Activated CD4-positive, alpha-beta T cell treated with anti-CD3 and anti-CD28 coated beads, Interleukin-2, amount 10 ng/mL, durations not matched to agents 7 days and 5 days (primary cell): ENCODE results near the gene ZNF701. TPM values are rescaled to one million over a fixed set of nuclear protein-coding genes. Genes with fewer than 3 reads are reported as not detected.
"Not testable (repeated sequence)": the region's sequence is repeated elsewhere in the genome, so short reads cannot be mapped to it uniquely, and the experiment has no call there.

Experiments used
- CTCF ChIA-PET: fragments of 350-600 bp; sonication (Branson Sonifier 250); formaldehyde crosslinking; loops from one replicate; lab custom pipeline; 2021; ENCODE audit warnings: antibody characterized with exemption; lab: Charles Lee
- POLR2A ChIA-PET: fragments of 350-600 bp; sonication (Branson Sonifier 250); formaldehyde crosslinking; loops from one replicate; lab custom pipeline; 2021; ENCODE audit warnings: antibody characterized with exemption; lab: Charles Lee
- DNase-seq: peaks from one replicate; pipeline ENCODE4 v3.0.0-alpha.2; 2020
- H3K27ac Mint-ChIP-seq: one replicate; pipeline ENCODE4 v1.8.0; 2021; ENCODE audit warnings: mild to moderate bottlenecking, moderate library complexity, mixed read lengths
- H3K27me3 Mint-ChIP-seq: one replicate; pipeline ENCODE4 v1.8.0; 2021; ENCODE audit warnings: mixed read lengths
- H3K36me3 Mint-ChIP-seq: one replicate; pipeline ENCODE4 v1.8.0; 2021; ENCODE audit warnings: low read depth, mixed read lengths
- H3K4me1 Mint-ChIP-seq: one replicate; pipeline ENCODE4 v1.8.0; 2021; ENCODE audit warnings: mixed read lengths
- H3K4me3 Mint-ChIP-seq: one replicate; pipeline ENCODE4 v1.8.0; 2021; ENCODE audit warnings: mild to moderate bottlenecking, moderate library complexity, mixed read lengths
- H3K9me3 Mint-ChIP-seq: one replicate; pipeline ENCODE4 v1.8.0; 2021; ENCODE audit warnings: mixed read lengths
- total RNA-seq, 2 experiments: library from RNA; stranded (reverse); gene quantifications; one replicate each; pipeline ENCODE4 v1.2.3, GENCODE V29; 2021

Gene ZNF701
- 10 to 100 TPM; 30.5 to 33.4 TPM for total RNA-seq

GRCh38 chr19:52570000-52570861 lies at the start of gene ZNF701:
TSS of gene ZNF701 (plus strand) at chr19:52570287. CDS start at chr19:52574148, 3,861 bp downstream.
- H3K27ac Mint-ChIP-seq, result peak within 1 kb of the TSS; percentile 94
- H3K9me3 Mint-ChIP-seq, result peaks cover 52% of the 10 kb centered on the region
- CTCF ChIA-PET, result no interaction called here
- H3K36me3 Mint-ChIP-seq, result peaks cover 78% of the 10 kb centered on the region
- H3K4me3 Mint-ChIP-seq, result peak within 1 kb of the TSS; percentile 85
- POLR2A ChIA-PET, result interaction anchor here (0.6 kb wide), 1 partner anchor 201 kb away, joined by 4 read pairs; the partner anchor contains the start of gene ZNF880
- H3K4me1 Mint-ChIP-seq, result peaks cover 32% of the 10 kb centered on the region
- no peaks in the 10 kb centered on the region for H3K27me3 Mint-ChIP-seq
- DNase-seq, result peak; percentile 94

DNA sequence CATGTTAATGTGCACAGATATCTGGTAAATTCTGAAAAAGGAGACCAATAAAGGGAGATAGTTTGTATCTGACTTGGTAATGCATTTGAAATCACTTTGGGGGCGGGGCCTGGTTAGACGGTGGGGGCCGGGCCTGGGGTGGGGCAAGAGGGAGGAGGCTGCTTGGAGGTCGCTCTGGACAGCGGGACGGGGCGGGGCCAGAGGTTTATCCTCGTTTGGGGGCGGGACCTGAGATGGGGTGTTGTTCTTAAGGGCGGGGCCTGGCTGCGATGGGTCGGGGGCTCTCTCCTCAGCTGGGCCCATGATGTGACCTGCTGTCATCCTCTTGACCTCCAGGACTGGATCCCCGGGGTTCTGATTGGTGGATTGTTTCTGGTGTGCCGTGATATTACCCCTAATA lies 47.5 kb upstream of the ZNF701 start:
- H3K27me3 Mint-ChIP-seq, result no peaks in the 10 kb centered on the region

DNA sequence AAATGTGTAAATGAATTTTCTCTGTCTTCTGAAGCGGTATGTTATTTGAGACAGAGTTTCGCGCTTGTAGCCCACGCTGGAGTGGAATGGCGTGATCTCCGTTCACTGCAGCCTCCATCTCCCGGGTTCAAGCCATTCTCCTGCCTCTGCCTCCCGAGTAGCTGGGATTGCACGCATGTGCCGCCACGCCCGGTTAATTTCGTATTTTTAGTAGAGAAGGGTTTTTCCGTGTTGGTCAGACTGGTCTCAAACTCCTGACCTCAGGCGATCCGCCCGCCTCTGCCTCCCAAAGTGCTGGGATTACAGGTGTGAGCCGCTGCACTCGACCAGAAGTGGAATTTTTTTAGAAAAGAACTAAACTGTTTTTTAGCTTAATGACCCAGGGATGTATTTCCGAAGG lies 46.0 kb upstream of the ZNF701 start:
- POLR2A ChIA-PET, result no interaction called here
- H3K27me3 Mint-ChIP-seq, result no peaks in the 10 kb centered on the region
- no peak for DNase-seq
- H3K36me3 Mint-ChIP-seq, result peaks cover 21% of the 10 kb centered on the region
- H3K4me3 Mint-ChIP-seq, result no peak overlapping the region
- CTCF ChIA-PET, result no interaction called here
- H3K4me1 Mint-ChIP-seq, result peaks cover 17% of the 10 kb centered on the region
- no peak overlapping the region for H3K27ac Mint-ChIP-seq
- peaks cover 41% of the 10 kb centered on the region for H3K9me3 Mint-ChIP-seq

More for the DNA sequence above, 47.5 kb upstream of the ZNF701 start:
- DNase-seq, result no peak
- no peak overlapping the region for H3K4me3 Mint-ChIP-seq
- no peak overlapping the region for H3K27ac Mint-ChIP-seq
- ChIA-PET POLR2A (no interaction called here), CTCF (interaction anchor here (0.6 kb wide), 1 partner anchor 8 kb away, joined by 5 read pairs; no protein-coding TSS in a partner anchor)
- peaks cover 10% of the 10 kb centered on the region for H3K4me1 Mint-ChIP-seq
- H3K36me3 Mint-ChIP-seq, result peaks cover 12% of the 10 kb centered on the region
- H3K9me3 Mint-ChIP-seq, result peaks cover 44% of the 10 kb centered on the region

- no peaks in the 10 kb centered on the region for H3K27me3 Mint-ChIP-seq
These were observed 42.7 kb upstream of the ZNF701 start, which contains the start of gene ZNF808 for GRCh38 chr19:52527134-52527955. TSS of gene ZNF808 (plus strand) at chr19:52527668. CDS start at chr19:52543285, 15,617 bp downstream.

GRCh38 chr19:52527956-52528351 lies 42.1 kb upstream of the ZNF701 start:
- H3K36me3 Mint-ChIP-seq, result peaks cover 45% of the 10 kb centered on the region
- ChIA-PET POLR2A (no interaction called here), CTCF (no interaction called here)
- peak overlapping the region; percentile 96 for H3K27ac Mint-ChIP-seq
- no peaks in the 10 kb centered on the region for H3K27me3 Mint-ChIP-seq
- H3K4me1 Mint-ChIP-seq, result peaks cover 27% of the 10 kb centered on the region
- H3K9me3 Mint-ChIP-seq, result peaks cover 15% of the 10 kb centered on the region
- no peak for DNase-seq
- peak overlapping the region; percentile 99 for H3K4me3 Mint-ChIP-seq

More at GRCh38 chr19:52527134-52527955, 42.7 kb upstream of the ZNF701 start, which contains the start of gene ZNF808:
- peaks cover 19% of the 10 kb centered on the region for H3K9me3 Mint-ChIP-seq
- ChIA-PET CTCF (interaction anchor here (0.6 to 1.2 kb wide), 4 partner anchors 9 to 131 kb away, joined by 3 to 4 read pairs (median 4); no protein-coding TSS in a partner anchor), POLR2A (interaction anchor here (0.5 kb wide), 1 partner anchor 241 kb away, joined by 6 read pairs; no protein-coding TSS in a partner anchor)
- peak within 1 kb of the TSS; percentile 96 for H3K27ac Mint-ChIP-seq
- peak within 1 kb of the TSS; percentile 99 for H3K4me3 Mint-ChIP-seq
- H3K36me3 Mint-ChIP-seq, result peaks cover 40% of the 10 kb centered on the region
- peaks cover 25% of the 10 kb centered on the region for H3K4me1 Mint-ChIP-seq
- peak; percentile 97 for DNase-seq

GRCh38 chr19:52532480-52532879 lies 37.6 kb upstream of the ZNF701 start:
- ChIA-PET CTCF (no interaction called here), POLR2A (no interaction called here)
- no peak for DNase-seq
- Mint-ChIP-seq H3K4me1 (peaks cover 48% of the 10 kb centered on the region), H3K36me3 (peaks cover 64% of the 10 kb centered on the region), H3K27ac (no peak overlapping the region), H3K27me3 (no peaks in the 10 kb centered on the region), H3K4me3 (no peak overlapping the region), H3K9me3 (peaks cover 11% of the 10 kb centered on the region)

DNA sequence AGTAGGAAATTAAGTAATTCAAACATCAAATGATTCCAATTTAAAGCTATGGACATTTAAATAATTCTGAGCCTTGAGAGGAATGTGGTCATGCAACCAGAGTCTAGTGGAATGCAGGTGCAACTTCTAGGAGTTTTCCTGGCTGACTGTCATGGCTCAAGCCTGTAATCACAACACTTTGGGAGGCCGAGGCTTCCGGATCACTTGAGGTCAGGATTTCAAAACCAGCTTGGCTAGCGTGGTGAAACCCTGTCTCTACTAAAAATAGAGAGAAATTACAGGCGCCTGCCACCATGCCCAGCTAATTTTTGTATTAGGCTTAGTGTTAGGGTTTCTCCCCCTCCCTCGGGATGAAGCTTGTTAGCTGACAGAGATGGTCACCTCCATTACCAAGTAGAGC lies 36.2 kb upstream of the ZNF701 start:
- no peak overlapping the region for H3K27ac Mint-ChIP-seq
- H3K9me3 Mint-ChIP-seq, result peaks cover 12% of the 10 kb centered on the region
- no peaks in the 10 kb centered on the region for H3K27me3 Mint-ChIP-seq

GRCh38 chr19:52535385-52535770 lies 34.7 kb upstream of the ZNF701 start:
- peak overlapping the region; percentile 84 for H3K4me3 Mint-ChIP-seq
- CTCF ChIA-PET, H3K27me3 Mint-ChIP-seq: not testable (repeated sequence)
- H3K36me3 Mint-ChIP-seq, result peaks cover 63% of the 10 kb centered on the region
- H3K27ac Mint-ChIP-seq, result peak overlapping the region; percentile 97
- peak; percentile 28 for DNase-seq
- peaks cover 17% of the 10 kb centered on the region for H3K9me3 Mint-ChIP-seq
- POLR2A ChIA-PET, result interaction anchor here (0.7 kb wide), 1 partner anchor 46 kb away, joined by 3 read pairs; no protein-coding TSS in a partner anchor
- H3K4me1 Mint-ChIP-seq, result peaks cover 44% of the 10 kb centered on the region

More for the DNA sequence above, 36.2 kb upstream of the ZNF701 start:
- Mint-ChIP-seq H3K4me3 (no peak overlapping the region), H3K4me1 (peaks cover 44% of the 10 kb centered on the region), H3K36me3 (peaks cover 60% of the 10 kb centered on the region)
- CTCF ChIA-PET, result no interaction called here
- no peak for DNase-seq
- POLR2A ChIA-PET, result no interaction called here

DNA sequence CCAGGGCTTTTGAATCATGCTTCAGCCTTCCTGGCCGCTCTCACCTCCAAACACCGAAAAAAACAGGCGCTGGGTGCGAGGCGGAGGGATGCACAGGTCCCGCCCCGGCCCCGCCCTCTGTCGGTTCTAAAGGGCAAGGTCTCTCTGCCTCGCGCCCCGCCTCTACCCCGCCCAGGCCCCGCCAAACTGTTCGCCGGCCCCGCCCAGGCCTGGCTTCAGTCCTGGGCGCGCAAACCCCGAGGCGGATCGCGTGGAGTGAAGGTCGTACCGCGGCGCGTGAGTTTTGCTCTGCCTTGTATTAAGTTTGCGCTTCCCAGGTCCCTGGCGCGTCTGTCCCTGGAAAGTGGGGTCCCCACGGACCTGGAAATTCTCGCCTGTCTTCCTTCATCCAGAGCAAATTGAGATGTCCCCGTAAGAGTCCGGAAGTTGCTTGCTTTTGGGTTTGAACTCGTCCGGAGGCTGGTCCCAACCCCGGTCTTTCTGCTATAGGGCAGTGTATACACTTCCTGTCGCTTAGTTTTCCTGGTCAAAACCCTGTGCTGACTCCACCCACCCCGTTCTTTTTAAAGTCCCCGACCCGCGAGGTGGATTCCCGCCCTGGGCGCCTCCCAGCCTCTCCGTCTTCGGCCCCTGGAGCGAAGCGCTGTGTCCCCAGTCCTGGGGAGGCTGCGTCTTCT lies 34.2 kb upstream of the ZNF701 start:
- ChIA-PET CTCF (interaction anchor here (1.8 kb wide), 1 partner anchor 9 kb away, joined by 4 read pairs; no protein-coding TSS in a partner anchor), POLR2A (interaction anchor here (0.6 kb wide), 1 partner anchor 252 kb away, joined by 3 read pairs; no protein-coding TSS in a partner anchor)
- peaks cover 44% of the 10 kb centered on the region for H3K4me1 Mint-ChIP-seq
- H3K4me3 Mint-ChIP-seq, result peak overlapping the region; percentile 84
- H3K36me3 Mint-ChIP-seq, result peaks cover 65% of the 10 kb centered on the region
- H3K27me3 Mint-ChIP-seq, result no peaks in the 10 kb centered on the region
- DNase-seq, result peak; percentile 95
- H3K27ac Mint-ChIP-seq, result peak overlapping the region; percentile 97
- peaks cover 21% of the 10 kb centered on the region for H3K9me3 Mint-ChIP-seq

DNA sequence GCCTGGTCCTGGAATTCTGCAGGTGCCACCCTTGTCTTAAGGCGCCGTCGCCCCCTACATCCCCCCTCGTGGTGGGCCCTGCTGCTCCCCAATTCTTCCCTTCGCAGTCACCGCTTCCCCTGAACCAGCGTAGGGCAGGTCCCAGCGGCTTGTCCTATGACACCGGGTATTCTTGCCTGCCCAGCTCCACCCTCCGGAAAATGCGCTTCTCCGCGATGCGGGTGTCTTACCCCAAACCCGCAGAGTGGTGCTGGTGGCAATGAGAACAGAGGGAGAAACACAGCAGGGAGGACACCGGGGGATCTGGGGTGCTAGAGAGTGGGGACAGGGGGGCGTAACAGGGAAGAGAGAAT lies 33.7 kb upstream of the ZNF701 start:
- H3K9me3 Mint-ChIP-seq, result peaks cover 23% of the 10 kb centered on the region
- ChIA-PET POLR2A (interaction anchor here (0.6 kb wide), 1 partner anchor 251 kb away, joined by 3 read pairs; no protein-coding TSS in a partner anchor), CTCF (interaction anchor here (0.5 to 1.8 kb wide), 2 partner anchors 10 to 1313 kb away, joined by 4 read pairs; no protein-coding TSS in a partner anchor)
- H3K4me3 Mint-ChIP-seq, result peak overlapping the region; percentile 84
- H3K4me1 Mint-ChIP-seq, result peaks cover 44% of the 10 kb centered on the region
- H3K27ac Mint-ChIP-seq, result peak overlapping the region; percentile 97
- peaks cover 68% of the 10 kb centered on the region for H3K36me3 Mint-ChIP-seq
- no peaks in the 10 kb centered on the region for H3K27me3 Mint-ChIP-seq
- DNase-seq, result peak; percentile 64

DNA sequence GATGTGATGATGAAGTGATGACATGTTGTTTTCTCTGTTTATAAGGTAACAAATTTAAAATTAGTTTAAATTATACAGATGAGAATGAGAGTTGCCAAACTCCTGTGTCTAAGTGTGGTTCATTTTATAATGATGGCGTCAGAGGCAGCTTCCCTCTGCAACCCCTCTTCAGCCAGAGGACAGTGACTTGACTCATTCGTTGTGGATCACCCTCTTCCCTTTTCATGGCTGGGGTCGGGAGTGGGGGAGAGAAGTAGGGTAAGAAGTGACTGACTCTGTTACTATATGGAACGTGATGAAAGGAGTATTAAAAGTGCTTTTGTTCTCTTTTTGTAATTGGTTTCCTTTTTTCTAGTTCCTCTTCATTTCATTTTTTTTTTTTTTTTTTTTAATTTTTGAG lies 31.3 kb upstream of the ZNF701 start:
- CTCF ChIA-PET, H3K27me3 Mint-ChIP-seq, POLR2A ChIA-PET, H3K4me3 Mint-ChIP-seq, H3K27ac Mint-ChIP-seq, DNase-seq: not testable (repeated sequence)
- peaks cover 75% of the 10 kb centered on the region for H3K36me3 Mint-ChIP-seq
- H3K4me1 Mint-ChIP-seq, result peaks cover 54% of the 10 kb centered on the region
- peaks cover 41% of the 10 kb centered on the region for H3K9me3 Mint-ChIP-seq

DNA sequence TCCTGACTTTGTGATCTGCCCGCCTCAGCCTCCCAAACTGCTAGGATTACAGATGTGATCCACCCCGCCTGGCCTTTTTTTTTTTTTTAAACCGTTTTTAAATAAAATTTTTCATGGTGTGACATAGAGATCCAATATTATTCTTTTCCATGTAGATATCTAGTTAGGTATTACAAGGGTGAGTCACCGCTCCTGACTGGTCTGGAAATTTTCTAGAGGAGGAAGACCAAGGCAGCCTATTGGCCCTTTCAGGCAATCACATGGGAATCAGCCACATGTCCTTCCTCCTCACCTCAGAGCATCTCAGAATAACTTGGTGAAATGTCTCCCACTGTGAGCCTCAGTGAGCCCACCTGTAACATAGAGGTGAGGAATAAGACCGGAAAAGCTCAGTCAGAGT lies 28.9 kb upstream of the ZNF701 start:
- CTCF ChIA-PET, H3K4me3 Mint-ChIP-seq, H3K27me3 Mint-ChIP-seq, DNase-seq, H3K27ac Mint-ChIP-seq, POLR2A ChIA-PET: not testable (repeated sequence)
- Mint-ChIP-seq H3K4me1 (peaks cover 41% of the 10 kb centered on the region), H3K9me3 (peaks cover 44% of the 10 kb centered on the region), H3K36me3 (peaks cover 84% of the 10 kb centered on the region)
